H1 (cell line): Measurements from ENCODE around the gene CLEC2D.
"Not testable (repeated sequence)": the region's sequence is repeated elsewhere in the genome, so short reads cannot be mapped to it uniquely, and the experiment has no call there.

Experiments
- CBX5 ChIP-seq: fragments of 300-800, 300-1000 bp; sonication (generic); IDR thresholded peaks from 2 replicates; pipeline ENCODE4 v1.7.1; 2016; ENCODE audit warnings: antibody characterized with exemption, low read length, low read depth
- CTCF ChIP-seq, 3 experiments: IDR thresholded peaks; 1 replicate in 2 of 3; 2 replicates in 1 of 3; pipeline versions ENCODE4 v1.5.1 to v1.6.1; 2011; ENCODE audit warnings: low read length in 3 of 3, mild to moderate bottlenecking in 3 of 3, inconsistent platforms in 2 of 3, low read depth in 1 of 3, moderate library complexity in 1 of 3; ENCODE audit not compliant: insufficient read depth in 1 of 3; ENCODE audit errors: control extremely low read depth in 1 of 3
- EZH2 ChIP-seq: fragments of 200-600 bp; sonication (generic); IDR thresholded peaks from 2 replicates; pipeline ENCODE4 v1.7.1; 2012; ENCODE audit warnings: low read depth, mild to moderate bottlenecking, moderate library complexity, low read length, inconsistent platforms; ENCODE audit not compliant: severe bottlenecking
- JUN ChIP-seq: IDR thresholded peaks from 2 replicates; pipeline ENCODE4 v1.6.1; 2011; ENCODE audit warnings: low read depth, mild to moderate bottlenecking, improper control_type of control experiment, low read length
- PHF8 ChIP-seq: fragments of 200-600 bp; sonication (generic); conservative IDR thresholded peaks from 2 replicates; pipeline ENCODE4 v1.7.1; 2012; ENCODE audit warnings: low read depth, mild to moderate bottlenecking, inconsistent platforms, low read length, moderate library complexity
- POLR2A ChIP-seq, 2 experiments: IDR thresholded peaks; 1 replicate in 1 of 2; 2 replicates in 1 of 2; pipeline ENCODE4 v1.6.1; 2011; ENCODE audit warnings: low read depth in 2 of 2, low read length in 2 of 2, mild to moderate bottlenecking in 2 of 2; ENCODE audit errors: control extremely low read depth in 1 of 2
- POLR2AphosphoS5 ChIP-seq: IDR thresholded peaks from 2 replicates; pipeline ENCODE4 v1.6.1; 2011; ENCODE audit warnings: low read depth, low read length
- RXRA ChIP-seq: IDR thresholded peaks from 2 replicates; pipeline ENCODE4 v1.6.1; 2011; ENCODE audit warnings: low read depth, mild to moderate bottlenecking, low read length, moderate library complexity; ENCODE audit not compliant: insufficient read depth
- SIN3A ChIP-seq, 2 experiments: IDR thresholded peaks in 1 of 2; conservative IDR thresholded peaks in 1 of 2; 2 replicates each; pipeline ENCODE4 v1.6.1; 2011 to 2012; ENCODE audit warnings: low read length in 2 of 2, improper control_type of control experiment in 1 of 2, low read depth in 1 of 2, mild to moderate bottlenecking in 1 of 2
- SP4 ChIP-seq: IDR thresholded peaks from 2 replicates; pipeline ENCODE4 v1.6.1; 2012; ENCODE audit warnings: low read length, inconsistent platforms
- TEAD4 ChIP-seq: IDR thresholded peaks from 2 replicates; pipeline ENCODE4 v1.6.1; 2012; ENCODE audit warnings: low read depth, low read length, inconsistent platforms, mixed read lengths

- not testable (repeated sequence) for TF ChIP-seq SIN3A (conservative IDR thresholded peaks at IDR 0.05 in 1 of 2, IDR thresholded peaks at IDR 0.05 in 1 of 2; ENCODE audit: low read depth in 1 of 2, low read length in 2 of 2); EZH2; JUN; RXRA; TEAD4; CBX5; POLR2A (IDR thresholded peaks at IDR 0.05; ENCODE audit: control extremely low read depth in 1 of 2, low read depth in 2 of 2, low read length in 2 of 2); POLR2AphosphoS5; PHF8; SP4; CTCF (IDR thresholded peaks at IDR 0.05; ENCODE audit: control extremely low read depth in 1 of 3, insufficient read depth in 1 of 3, low read depth in 1 of 3, low read length in 3 of 3)
Observed at GRCh38 chr12:9682508-9682907, 13.0 kb downstream of the CLEC2D start.
